Amygdala (tissue), 56 donors: ENCODE data around the gene FAM83E.

ENCODE experiments used
- DNase-seq, 56 donors: peaks; one replicate each; lab custom pipeline; 2025; lab: John Stamatoyannopoulos, UW

FAM83E gene

DNA sequence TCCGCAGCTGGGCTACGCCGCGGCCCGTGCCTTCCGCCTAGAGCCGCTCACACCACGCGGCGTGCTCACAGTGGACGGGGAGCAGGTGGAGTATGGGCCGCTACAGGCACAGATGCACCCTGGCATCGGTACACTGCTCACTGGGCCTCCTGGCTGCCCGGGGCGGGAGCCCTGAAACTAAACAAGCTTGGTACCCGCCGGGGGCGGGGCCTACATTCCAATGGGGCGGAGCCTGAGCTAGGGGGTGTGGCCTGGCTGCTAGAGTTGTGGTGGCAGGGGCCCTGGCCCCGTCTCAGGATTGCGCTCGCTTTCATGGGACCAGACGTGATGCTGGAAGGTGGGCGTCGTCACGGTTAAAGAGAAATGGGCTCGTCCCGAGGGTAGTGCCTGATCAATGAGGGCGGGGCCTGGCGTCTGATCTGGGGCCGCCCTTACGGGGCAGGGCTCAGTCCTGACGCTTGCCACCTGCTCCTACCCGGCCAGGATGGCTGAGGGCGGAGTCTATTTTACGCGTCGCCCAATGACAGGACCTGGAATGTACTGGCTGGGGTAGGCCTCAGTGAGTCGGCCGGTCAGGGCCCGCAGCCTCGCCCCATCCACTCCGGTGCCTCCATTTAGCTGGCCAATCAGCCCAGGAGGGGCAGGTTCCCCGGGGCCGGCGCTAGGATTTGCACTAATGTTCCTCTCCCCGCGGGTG lies 14.9 kb upstream of the FAM83E start:
- peak in 25 of 56 donors; percentile 23 to 69 (median 50) for DNase-seq

DNA sequence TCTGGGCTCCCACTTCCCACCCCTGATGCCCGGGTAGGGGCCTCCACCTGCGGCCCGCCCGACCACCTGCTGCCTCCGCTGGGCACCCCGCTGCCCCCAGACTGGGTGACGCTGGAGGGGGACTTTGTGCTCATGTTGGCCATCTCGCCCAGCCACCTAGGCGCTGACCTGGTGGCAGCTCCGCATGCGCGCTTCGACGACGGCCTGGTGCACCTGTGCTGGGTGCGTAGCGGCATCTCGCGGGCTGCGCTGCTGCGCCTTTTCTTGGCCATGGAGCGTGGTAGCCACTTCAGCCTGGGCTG lies 14.4 kb upstream of the FAM83E start:
- DNase-seq = peak in 1 of 56 donors; percentile 61

DNA sequence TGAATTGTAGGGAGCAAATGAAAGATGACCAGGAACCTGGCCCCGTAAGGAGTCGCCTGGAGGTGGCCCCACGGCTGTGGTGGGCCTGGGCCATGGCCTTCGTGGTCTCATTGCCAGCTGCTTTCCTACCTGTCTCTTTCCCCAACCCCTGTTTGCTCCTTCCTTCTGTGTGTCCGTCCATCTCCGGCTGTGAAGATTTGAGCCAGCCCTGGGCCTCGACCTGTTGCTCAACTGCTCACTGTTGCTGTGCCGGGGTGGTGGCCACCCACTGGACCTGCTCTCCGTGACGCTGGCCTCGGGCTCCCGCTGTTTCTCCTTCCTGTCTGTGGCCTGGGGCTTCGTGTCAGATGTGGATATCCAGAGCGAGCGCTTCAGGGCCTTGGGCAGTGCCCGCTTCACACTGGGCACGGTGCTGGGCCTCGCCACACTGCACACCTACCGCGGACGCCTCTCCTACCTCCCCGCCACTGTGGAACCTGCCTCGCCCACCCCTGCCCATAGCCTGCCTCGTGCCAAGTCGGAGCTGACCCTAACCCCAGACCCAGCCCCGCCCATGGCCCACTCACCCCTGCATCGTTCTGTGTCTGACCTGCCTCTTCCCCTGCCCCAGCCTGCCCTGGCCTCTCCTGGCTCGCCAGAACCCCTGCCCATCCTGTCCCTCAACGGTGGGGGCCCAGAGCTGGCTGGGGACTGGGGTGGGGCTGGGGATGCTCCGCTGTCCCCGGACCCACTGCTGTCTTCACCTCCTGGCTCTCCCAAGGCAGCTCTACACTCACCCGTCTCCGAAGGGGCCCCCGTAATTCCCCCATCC lies 13.8 kb upstream of the FAM83E start:
- no peak for DNase-seq

DNA sequence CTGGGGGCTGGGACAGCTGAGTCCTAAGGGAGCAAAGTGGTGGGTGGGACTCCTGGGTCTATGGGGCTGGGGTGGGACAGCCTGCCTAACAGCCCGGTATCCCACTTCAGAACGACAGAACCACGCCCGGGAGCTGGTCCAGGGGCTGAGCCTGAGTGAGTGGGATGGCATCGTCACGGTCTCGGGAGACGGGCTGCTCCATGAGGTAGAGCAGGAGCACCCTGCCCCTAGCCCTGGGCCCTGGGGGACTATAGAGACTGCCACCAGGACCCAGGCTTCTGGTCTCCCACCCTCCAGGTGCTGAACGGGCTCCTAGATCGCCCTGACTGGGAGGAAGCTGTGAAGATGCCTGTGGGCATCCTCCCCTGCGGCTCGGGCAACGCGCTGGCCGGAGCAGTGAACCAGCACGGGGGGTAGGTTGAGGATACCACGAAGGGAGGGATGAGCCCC lies 13.0 kb upstream of the FAM83E start:
- no peak for DNase-seq

DNA sequence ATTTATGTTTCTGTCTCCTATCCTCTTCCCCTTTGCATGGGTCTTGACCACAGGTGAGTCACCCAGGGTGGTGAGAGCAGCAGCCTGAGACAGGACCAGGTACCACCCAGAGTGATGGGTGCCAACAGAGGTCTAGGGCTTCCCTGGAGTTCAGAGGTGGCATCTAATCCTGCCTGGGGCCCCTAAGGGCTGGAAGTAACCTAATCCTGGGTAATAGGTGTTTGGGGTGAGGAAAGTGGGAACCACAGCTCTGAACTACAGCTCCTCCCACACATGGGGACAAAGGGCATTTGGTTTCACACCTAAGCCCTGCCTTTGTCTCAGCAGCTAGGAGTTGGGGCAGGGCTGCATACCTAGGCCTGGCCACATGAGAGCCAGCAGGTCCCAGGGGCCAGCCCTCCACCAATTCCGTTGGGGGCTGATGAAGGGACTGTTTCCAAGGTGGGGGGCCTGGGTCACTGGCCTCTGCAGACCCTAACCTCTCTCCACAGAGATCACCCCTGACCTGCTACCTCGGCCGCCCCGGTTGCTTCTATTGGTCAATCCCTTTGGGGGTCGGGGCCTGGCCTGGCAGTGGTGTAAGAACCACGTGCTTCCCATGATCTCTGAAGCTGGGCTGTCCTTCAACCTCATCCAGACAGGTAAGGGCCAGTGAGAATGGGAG lies 12.5 kb upstream of the FAM83E start:
- no peak for DNase-seq

DNA sequence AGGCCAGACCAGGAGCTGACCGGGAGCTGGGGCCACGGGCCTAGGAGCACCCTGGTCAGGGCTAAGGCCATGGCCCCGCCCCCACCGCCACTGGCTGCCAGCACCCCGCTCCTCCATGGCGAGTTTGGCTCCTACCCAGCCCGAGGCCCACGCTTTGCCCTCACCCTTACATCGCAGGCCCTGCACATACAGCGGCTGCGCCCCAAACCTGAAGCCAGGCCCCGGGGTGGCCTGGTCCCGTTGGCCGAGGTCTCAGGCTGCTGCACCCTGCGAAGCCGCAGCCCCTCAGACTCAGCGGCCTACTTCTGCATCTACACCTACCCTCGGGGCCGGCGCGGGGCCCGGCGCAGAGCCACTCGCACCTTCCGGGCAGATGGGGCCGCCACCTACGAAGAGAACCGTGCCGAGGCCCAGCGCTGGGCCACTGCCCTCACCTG lies 11.0 kb upstream of the FAM83E start:
- no peak for DNase-seq

DNA sequence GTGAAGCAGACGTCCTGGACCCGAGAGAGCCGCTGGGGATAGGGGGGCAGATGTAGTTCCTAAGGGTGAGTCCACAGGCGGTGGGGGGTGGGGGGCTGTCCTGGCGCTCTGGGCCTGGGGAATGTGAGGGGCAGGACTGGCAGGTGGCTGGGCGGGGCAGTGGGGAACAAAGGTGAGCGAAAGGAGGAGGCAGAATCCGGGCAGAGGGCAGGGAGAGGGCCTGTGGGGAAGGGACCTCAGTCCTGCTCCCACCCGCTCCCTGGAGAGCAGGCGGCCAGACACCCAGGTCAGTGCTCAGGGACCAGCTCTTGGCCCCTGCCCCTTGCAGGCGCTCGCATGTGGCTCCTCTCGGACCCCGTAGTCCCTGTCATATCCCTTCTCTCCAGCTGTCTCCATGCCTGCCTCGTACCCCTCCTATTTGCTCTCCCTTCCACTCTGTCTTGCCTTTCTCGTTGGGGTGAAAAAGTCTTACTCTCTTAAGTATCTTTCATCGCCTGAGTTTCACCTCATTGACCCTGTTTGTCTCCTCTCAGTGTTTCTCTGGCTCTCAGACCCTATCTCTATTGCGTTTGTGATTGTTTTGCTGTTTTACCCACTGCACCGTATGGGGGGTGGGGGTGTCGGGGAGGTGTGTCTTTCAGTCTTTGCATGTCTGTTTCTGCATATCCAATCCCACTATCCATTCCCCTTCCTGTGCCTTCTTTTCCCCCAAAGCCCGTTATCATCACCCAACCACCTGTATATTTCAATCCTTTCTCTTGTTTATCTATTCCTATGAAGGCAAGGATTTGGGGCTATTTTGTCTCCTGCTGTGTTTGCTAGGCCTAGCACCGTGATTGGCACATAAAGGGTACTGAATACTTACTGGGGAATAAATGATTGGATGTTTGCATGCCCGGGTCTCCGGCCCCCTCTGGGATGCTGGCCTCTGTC lies 10.2 kb upstream of the FAM83E start:
- no peak for DNase-seq

DNA sequence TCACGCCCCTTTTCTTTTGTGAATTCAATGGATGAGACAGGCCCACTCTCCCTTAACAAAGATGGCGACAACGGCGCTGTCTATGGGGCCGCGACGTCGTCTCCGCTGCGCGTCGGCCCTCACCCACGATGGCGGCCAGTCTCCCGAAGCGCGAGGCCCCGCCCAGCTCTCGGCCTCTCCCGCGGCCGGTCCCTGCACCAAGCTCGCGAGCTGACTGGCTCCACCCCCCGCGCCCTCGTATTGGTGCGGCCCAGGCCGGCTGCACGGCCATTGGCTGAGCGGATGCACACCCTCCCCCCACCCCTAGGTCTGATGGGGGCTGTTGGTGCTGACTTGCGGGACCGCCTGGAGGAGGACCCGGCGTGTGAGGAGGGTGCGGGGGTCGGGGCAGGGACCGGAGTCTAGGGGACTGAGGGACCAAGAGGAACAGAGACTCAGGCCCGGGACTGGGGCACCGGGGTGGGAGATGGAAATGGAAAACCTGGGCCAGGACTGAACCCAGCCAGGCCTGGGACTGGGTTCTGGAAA lies 9.3 kb upstream of the FAM83E start:
- DNase-seq = peak; percentile 64 to 99 (median 96)

DNA sequence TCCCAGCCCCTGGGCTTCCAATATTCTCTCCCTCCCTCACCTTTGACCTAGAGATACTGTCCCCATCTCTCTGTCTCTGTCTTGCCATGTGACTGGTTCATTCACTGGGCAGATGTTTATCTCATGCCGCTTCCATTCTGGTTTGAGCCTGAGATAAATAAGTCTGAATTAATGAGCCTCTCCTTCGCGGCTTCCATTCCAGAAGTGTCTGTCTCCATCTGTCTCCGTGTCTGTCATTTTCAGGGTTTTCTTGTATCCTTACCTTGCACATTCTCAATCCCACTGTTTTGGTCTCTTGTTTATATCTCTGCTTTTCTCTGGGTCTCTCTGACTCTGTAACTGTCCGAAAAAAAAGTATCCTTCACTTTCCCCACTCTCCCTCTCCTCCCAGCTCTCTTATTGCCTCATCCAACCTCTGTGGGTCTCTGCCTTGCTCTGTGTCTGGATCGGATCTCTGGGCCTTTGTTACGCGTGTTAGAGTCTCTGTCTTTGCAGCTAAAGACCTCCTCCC lies 8.7 kb upstream of the FAM83E start:
- peak in 2 of 56 donors; percentile 50 to 52 for DNase-seq

DNA sequence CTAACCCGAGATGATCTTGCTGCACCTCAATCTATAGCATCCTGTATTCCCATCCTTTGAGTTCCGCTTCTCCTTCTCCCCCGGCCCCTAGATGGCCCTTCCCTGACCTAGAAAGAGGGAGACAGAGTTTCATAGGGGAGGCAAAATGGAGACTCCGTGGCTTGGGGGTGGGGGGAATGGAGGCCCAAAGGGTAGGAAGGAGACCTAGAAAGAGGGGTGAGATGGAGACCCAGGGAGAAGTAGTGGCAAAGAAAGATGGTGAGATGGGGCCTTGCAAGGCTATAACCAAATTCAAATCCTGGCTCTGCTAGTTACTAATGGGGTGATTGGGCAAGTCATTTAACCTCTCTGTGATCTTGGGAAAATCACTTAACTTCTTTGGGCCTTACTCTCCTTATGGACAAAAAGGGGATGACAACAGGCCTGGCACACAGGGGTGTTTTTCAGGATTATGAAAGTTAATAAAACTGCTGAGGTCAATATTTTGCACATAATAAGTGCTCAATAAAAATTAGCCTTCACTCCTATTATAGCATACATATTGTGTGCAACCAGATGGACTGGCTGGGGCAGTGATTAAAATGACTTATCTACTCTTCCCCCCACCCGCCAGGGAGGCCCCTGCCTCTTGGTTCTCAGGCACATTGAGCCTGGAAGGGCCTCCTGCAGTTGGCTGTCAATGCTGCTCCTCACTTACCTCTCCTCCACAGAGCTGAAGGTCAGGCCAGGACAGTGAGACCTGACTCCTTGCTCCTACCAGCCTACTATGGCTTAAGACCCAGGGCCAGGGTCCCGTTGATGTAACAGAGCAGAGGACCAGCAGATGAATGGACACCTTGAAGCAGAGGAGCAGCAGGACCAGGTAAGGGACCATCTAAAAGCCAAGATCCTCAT lies 5.1 kb upstream of the FAM83E start:
- no peak for DNase-seq

DNA sequence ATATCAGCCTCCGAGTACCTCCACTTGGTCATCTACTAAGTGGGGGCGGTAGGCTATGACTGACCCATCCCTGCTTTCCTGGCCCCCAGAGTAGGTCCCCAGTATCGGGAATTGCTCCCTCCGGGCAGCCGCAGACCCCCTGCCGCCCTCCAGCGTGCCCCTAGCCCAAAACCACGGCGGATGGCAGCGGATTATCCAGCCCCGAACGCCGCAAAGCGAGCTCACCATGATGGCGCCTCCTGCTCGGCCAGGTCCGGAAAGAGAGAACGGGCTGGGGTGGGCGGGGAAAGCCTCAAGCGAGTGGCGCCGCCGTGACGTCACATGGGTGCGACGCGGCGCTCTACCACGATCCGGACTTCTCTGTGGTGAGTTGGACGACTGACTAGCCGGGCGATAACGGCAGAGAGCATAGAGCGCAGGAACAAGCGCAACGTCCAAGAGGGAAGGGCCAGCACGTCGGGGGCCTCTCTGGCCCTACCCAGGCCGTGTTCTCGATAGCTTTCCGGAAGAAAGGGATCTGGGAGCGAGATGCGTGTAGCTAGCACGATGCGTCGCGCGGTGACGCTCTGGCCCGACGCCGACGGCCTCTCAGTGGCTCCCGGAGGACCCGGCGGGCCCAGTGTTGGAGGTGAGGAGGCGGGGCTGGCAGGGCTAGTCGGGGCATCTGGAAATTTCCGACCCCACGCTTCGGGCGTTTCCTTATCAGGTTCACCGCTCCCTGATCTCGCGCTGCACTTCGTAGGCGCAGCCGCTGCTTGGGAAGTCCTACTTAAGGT lies 4.2 kb upstream of the FAM83E start, which contains the start of the genes RPL18 and SPHK2:
RPL18 (minus strand) TSS at position 263 of the 776 bp plus-strand sequence; CDS start at position 228, 35 bp downstream.
SPHK2 (plus strand) TSS at position 591 of the 776 bp plus-strand sequence. CDS start 1,009 bp downstream, outside the sequence.
- DNase-seq = peak; percentile 85 to 100 (median 99)

DNA sequence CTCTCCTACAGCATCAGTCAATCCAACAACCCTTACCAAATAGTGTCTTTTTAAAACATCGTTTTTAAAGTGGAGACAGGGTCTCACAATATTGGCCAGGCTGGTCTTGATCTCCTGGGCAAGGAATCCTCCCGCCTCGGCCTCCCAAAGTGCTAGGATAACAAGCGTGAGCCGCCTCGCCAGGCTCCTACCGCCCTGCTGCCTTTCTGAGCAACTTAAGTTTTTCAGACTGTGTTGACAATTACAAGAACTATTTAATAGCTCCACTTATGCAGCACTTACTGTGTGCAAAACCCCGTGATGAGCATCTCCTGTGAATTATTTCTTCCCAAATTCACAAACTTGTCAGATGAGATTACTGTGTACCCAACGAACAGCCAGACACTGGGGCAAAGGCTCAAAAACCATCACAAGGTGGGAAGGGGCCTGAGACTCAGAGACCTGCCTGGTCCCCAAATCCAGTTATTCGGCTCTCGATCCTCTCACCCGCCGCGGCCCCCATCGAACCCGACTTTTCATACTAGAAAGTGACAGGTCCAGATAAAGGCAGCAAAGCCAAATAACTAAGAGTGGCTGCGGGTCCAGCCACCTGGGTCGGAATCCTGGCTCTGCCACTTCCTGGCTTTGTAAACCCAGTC lies 3.5 kb upstream of the FAM83E start:
- DNase-seq = peak in 2 of 56 donors; percentile 63 to 74

DNA sequence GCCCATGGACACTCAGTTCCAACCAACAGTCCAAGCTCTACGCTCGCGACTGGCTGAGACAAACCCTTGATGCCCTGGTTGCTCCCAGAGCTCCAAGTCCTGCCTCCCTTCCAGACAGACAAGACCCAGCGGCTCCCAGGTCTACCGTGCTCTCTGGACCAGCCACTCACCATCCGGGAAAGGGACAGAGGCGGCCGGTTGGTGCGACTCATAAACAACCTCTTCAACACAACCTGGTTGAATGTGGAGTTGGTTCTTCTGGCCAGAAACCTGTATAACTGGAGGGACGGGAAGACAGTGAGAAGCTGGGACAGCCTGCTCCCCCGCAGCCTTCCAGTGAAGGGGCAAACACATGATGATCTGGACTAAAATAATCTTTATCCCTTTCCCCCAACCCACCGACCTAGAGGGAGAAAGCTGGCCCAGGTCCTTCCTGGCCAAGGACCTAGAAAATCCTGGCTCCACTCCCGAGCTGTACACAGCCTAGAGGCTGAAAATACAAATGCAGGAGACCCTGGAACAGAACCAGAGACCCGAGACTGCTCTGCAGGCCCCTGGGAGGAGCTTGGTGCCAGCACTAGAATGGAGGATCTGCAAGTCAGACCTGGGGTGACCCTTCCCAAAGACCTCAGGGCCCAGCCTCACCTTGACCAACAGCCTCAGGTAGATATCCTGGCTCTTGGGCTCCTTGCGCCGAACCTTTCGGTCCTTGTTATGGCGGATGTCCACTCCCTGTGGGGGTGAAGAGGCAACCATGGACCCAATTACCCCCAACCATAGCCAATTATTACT lies 2.5 kb upstream of the FAM83E start:
- DNase-seq = peak in 3 of 56 donors; percentile 24 to 38 (median 34)

DNA sequence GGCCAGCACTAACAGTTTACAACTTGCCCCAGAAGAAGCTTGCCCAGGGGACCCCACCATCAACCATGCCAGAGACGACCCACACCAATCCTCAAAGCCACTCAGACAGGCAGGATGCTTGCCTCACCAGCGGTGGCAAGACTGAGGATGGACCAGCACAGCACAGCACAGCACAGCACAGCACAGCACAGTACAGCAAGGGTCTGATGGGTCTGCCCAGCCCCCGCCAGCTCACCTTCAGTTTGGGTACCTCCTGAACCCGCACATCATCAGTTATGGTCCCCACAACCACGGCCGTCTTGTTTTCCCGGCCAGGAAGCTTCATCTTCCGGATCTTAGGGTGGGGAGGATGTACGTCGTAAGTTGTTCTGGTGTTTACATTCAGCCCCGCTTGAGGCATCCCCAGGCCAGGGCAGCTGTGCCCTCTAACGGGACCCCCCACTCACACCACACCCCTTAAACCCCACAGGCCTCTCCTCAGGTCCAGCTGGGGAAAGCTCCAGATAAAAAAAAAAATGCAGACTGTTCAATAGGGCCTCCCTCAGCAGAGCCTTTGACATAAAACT lies 1.7 kb upstream of the FAM83E start:
- no peak for DNase-seq

DNA sequence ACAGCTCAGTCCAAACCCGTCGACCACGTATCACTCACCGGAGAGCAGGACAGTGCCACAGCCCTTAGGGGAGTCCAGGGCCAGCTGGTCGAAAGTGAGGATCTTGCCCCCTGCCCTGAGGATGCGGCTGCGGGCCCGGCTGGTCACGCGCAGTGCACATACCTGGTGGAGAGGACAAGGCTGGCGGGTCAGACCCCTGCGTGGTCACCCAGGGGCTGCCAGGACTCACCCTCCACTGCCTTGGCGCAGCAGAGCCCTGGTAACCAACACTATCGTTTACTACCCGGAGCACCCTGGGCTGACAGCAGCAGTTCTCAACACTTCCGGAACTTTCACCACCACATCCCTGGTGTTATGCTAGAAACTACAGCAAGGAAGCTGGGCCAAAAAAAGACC lies 1.2 kb upstream of the FAM83E start:
- DNase-seq = no peak
